GM23338 (cell line): ENCODE results near the gene RMDN3. TPM values are rescaled to one million over a fixed set of nuclear protein-coding genes. Genes with fewer than 3 reads are reported as not detected.

ENCODE experiments used
- ATAC-seq: fragments of 200-7000 bp; cut with Tn5 transposase; 3 replicates; pipeline ENCODE4 v1.9.1; 2020
- DNase-seq: peaks from one replicate; pipeline ENCODE4 v3.0.0-alpha.2; 2015; ENCODE audit warnings: low spot score
- H2AFZ ChIP-seq: fragments of 200-600 bp; sonication (generic); 2 replicates; pipeline ENCODE4 v1.8.0; 2016; ENCODE audit warnings: antibody characterized with exemption, mild to moderate bottlenecking, moderate library complexity
- H3F3A ChIP-seq: fragments of 200-600 bp; sonication (generic); replicated peaks from 2 replicates; pipeline ENCODE4 v1.8.0; 2017; ENCODE audit warnings: antibody characterized with exemption, mixed run types, low read depth
- H3K27ac ChIP-seq: fragments of 200-600 bp; sonication (generic); 2 replicates; pipeline ENCODE4 v1.6.1; 2016; ENCODE audit warnings: low read depth
- H3K27me3 ChIP-seq: fragments of 200-600 bp; sonication (generic); 2 replicates; pipeline ENCODE4 v1.8.0; 2016; ENCODE audit warnings: mild to moderate bottlenecking, mixed run types, moderate library complexity; ENCODE audit not compliant: insufficient read depth
- H3K36me3 ChIP-seq: fragments of 200-600 bp; sonication (generic); 2 replicates; pipeline ENCODE4 v1.8.0; 2016; ENCODE audit warnings: mild to moderate bottlenecking; ENCODE audit not compliant: insufficient read depth
- H3K4me1 ChIP-seq: fragments of 200-600 bp; sonication (generic); 2 replicates; pipeline ENCODE4 v1.8.0; 2016; ENCODE audit warnings: mild to moderate bottlenecking, moderate library complexity; ENCODE audit not compliant: insufficient read depth
- H3K4me2 ChIP-seq: fragments of 200-600 bp; sonication (generic); 2 replicates; pipeline ENCODE4 v1.7.1; 2017; ENCODE audit warnings: mixed run types
- H3K4me3 ChIP-seq: fragments of 200-600 bp; sonication (generic); 2 replicates; pipeline ENCODE4 v1.6.1; 2016; ENCODE audit warnings: mixed run types
- H3K79me2 ChIP-seq: fragments of 200-600 bp; sonication (generic); replicated peaks from 2 replicates; pipeline ENCODE4 v1.8.0; 2017; ENCODE audit warnings: mild to moderate bottlenecking; ENCODE audit not compliant: insufficient read depth
- H3K9me2 ChIP-seq: fragments of 200-600 bp; sonication (generic); 2 replicates; pipeline ENCODE4 v1.8.0; 2017; ENCODE audit not compliant: insufficient read depth
- H4K20me1 ChIP-seq: fragments of 200-600 bp; sonication (generic); replicated peaks from 2 replicates; pipeline ENCODE4 v1.8.0; 2017; ENCODE audit warnings: mild to moderate bottlenecking; ENCODE audit not compliant: insufficient read depth
- H3K27ac Mint-ChIP-seq: 2 replicates; pipeline ENCODE4 v1.8.0; 2020; ENCODE audit warnings: inconsistent platforms, mild to moderate bottlenecking, moderate library complexity, mixed read lengths
- H3K27me3 Mint-ChIP-seq: 3 replicates; pipeline ENCODE4 v1.8.0; 2022; ENCODE audit warnings: low read depth, mild to moderate bottlenecking, moderate library complexity, mixed read lengths, inconsistent platforms; ENCODE audit not compliant: insufficient read depth, poor library complexity
- H3K36me3 Mint-ChIP-seq: 3 replicates; pipeline ENCODE4 v1.8.0; 2021; ENCODE audit warnings: low read depth, mild to moderate bottlenecking, inconsistent platforms, moderate library complexity, mixed read lengths
- H3K4me1 Mint-ChIP-seq: 3 replicates; pipeline ENCODE4 v1.8.0; 2020; ENCODE audit warnings: mild to moderate bottlenecking, inconsistent platforms, mixed read lengths
- H3K4me3 Mint-ChIP-seq: 3 replicates; pipeline ENCODE4 v1.8.0; 2021; ENCODE audit warnings: moderate library complexity, mild to moderate bottlenecking, inconsistent platforms, mixed read lengths
- H3K9me3 Mint-ChIP-seq: 3 replicates; pipeline ENCODE4 v1.8.0; 2020; ENCODE audit warnings: moderate library complexity, mild to moderate bottlenecking, inconsistent platforms, mixed read lengths
- CREB1 ChIP-seq: fragments of 250-450 bp; sonication (Bioruptor Pico); IDR thresholded peaks from 2 replicates; pipeline ENCODE4 v1.5.0; 2020; ENCODE audit warnings: low read depth, mild to moderate bottlenecking, moderate library complexity
- EZH2 ChIP-seq: fragments of 200-600 bp; sonication (generic); IDR thresholded peaks from one replicate; pipeline ENCODE4 v1.8.0; 2017; ENCODE audit warnings: antibody characterized with exemption, mild to moderate bottlenecking, low read depth; ENCODE audit not compliant: unreplicated experiment
- EZH2phosphoT487 ChIP-seq: fragments of 200-600 bp; sonication (generic); IDR thresholded peaks from one replicate; pipeline ENCODE4 v1.8.1; 2018; ENCODE audit warnings: antibody characterized with exemption; ENCODE audit not compliant: unreplicated experiment
- JUNB ChIP-seq: IDR thresholded peaks from one replicate; pipeline ENCODE4 v1.6.1; 2016; ENCODE audit warnings: antibody characterized with exemption; ENCODE audit not compliant: unreplicated experiment
- NANOG ChIP-seq: IDR thresholded peaks from 2 replicates; pipeline ENCODE4 v1.6.1; 2016; ENCODE audit warnings: antibody characterized with exemption, borderline replicate concordance
- POLR2AphosphoS5 ChIP-seq: IDR thresholded peaks from 2 replicates; pipeline ENCODE4 v1.6.1; 2016; ENCODE audit warnings: antibody characterized with exemption, low read depth
- STAT1 ChIP-seq: IDR thresholded peaks from one replicate; pipeline ENCODE4 v1.6.1; 2016; ENCODE audit warnings: antibody characterized with exemption; ENCODE audit not compliant: unreplicated experiment
- ZNF114 ChIP-seq: fragments of 250-450 bp; sonication (Bioruptor Pico); IDR thresholded peaks from 2 replicates; pipeline ENCODE4 v1.5.0; 2020; ENCODE audit warnings: mild to moderate bottlenecking, moderate library complexity
- ZNF331 ChIP-seq: fragments of 250-450 bp; sonication (Bioruptor Pico); IDR thresholded peaks from 2 replicates; pipeline ENCODE4 v1.5.0; 2020; ENCODE audit warnings: low read depth, mild to moderate bottlenecking, moderate library complexity
- polyA plus RNA-seq: library from polyadenylated mRNA; unstranded; fragments of >200 nt; fragmentation: Nextera tagmentation; extraction: Ambion mirVana; gene quantifications from 2 replicates; pipeline ENCODE4 v1.2.1, GENCODE V29; 2016
- total RNA-seq: library from RNA; depleted of rRNA; stranded (reverse); fragments of >200 nt; shearing (Covaris generic); gene quantifications from 2 replicates; pipeline ENCODE4 v1.2.3, GENCODE V29; 2014
- TF ChIP-seq, protein P1 (sequence below), 2 experiments: fragments of 200-600 bp in 1 of 2; sonication (generic) in 1 of 2; conservative IDR thresholded peaks; 2 replicates each; pipeline versions ENCODE4 v1.5.1 to v1.6.1; 2016 to 2017; ENCODE audit warnings: antibody characterized with exemption in 2 of 2, low read depth in 2 of 2, mild to moderate bottlenecking in 2 of 2, moderate library complexity in 1 of 2
- TF ChIP-seq, protein P2 (sequence below): IDR thresholded peaks from one replicate; pipeline ENCODE4 v1.6.1; 2018; ENCODE audit warnings: antibody characterized with exemption; ENCODE audit not compliant: unreplicated experiment
- TF ChIP-seq, protein P3 (sequence below): IDR thresholded peaks from 2 replicates; pipeline ENCODE4 v1.6.1; 2016; ENCODE audit warnings: antibody characterized with exemption
- TF ChIP-seq, protein P4 (sequence below): fragments of 250-450 bp; sonication (Bioruptor Pico); IDR thresholded peaks from 2 replicates; pipeline ENCODE4 v1.5.0; 2020; ENCODE audit warnings: mild to moderate bottlenecking, moderate library complexity

RMDN3 gene
- total and polyA plus RNA-seq, 2 experiments from 2014 or later: 15.6 to 17.0 TPM

DNA sequence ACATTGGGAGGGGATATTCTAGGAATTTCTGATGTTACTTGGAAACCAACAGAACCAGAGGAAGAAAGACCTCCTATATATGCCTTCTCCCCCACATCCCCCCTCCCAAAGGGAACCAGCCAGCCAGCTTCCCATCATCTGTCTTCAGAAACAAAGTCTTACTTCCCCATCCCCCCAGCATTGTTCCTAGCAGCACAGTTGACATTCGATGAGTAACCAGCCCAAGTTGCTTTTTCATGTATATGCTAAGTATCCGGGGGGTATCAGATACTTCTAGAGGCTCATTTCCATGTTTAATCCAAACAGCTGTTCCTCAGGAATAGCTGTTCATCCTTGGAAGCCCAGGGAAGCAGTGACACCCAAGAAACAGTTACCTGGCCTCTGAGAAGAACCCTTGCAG lies 16.0 kb downstream of the RMDN3 start:
- Mint-ChIP-seq H3K9me3 (no peaks in the 10 kb centered on the region), H3K4me3 (peak overlapping the region; percentile 53; the same call in 2 of the 3 replicates), H3K27ac (peak overlapping the region; percentile 90), H3K36me3 (peaks cover 66% of the 10 kb centered on the region), H3K4me1 (peaks cover 35% of the 10 kb centered on the region), H3K27me3 (peaks cover 9% of the 10 kb centered on the region)
- Histone ChIP-seq H2AFZ (no peak overlapping the region), H3K4me2 (peak overlapping the region; percentile 56), H3K4me1 (peaks cover 27% of the 10 kb centered on the region), H3K27me3 (no peaks in the 10 kb centered on the region), H3K9me2 (no peaks in the 10 kb centered on the region), H3K4me3 (no peak overlapping the region), H3K36me3 (peaks cover 30% of the 10 kb centered on the region), H3F3A (0 out of 2 replicates have a peak, but pooled peaks cover 9% of the 10 kb centered on the region), H4K20me1 (peaks cover 10% of the 10 kb centered on the region; the same call in 1 of the 2 replicates), H3K27ac (peak overlapping the region; percentile 69), H3K79me2 (no peaks in the 10 kb centered on the region)
- peak; percentile 83 for ATAC-seq
- DNase-seq: peak; percentile 80
- TF ChIP-seq STAT1 (no peak), EZH2 (no peak), EZH2phosphoT487 (no peak), ZNF114 (CRISPR knock-in tag) (no peak), CREB1 (CRISPR knock-in tag) (no peak), ZNF331 (CRISPR knock-in tag) (no peak), POLR2AphosphoS5 (no peak), NANOG (no peak), JUNB (no peak)
- TF ChIP-seq, protein P1, sequence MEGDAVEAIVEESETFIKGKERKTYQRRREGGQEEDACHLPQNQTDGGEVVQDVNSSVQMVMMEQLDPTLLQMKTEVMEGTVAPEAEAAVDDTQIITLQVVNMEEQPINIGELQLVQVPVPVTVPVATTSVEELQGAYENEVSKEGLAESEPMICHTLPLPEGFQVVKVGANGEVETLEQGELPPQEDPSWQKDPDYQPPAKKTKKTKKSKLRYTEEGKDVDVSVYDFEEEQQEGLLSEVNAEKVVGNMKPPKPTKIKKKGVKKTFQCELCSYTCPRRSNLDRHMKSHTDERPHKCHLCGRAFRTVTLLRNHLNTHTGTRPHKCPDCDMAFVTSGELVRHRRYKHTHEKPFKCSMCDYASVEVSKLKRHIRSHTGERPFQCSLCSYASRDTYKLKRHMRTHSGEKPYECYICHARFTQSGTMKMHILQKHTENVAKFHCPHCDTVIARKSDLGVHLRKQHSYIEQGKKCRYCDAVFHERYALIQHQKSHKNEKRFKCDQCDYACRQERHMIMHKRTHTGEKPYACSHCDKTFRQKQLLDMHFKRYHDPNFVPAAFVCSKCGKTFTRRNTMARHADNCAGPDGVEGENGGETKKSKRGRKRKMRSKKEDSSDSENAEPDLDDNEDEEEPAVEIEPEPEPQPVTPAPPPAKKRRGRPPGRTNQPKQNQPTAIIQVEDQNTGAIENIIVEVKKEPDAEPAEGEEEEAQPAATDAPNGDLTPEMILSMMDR (conservative IDR thresholded peaks at IDR 0.05; ENCODE audit: low read depth in 2 of 2): no peak
- TF ChIP-seq, protein P2, sequence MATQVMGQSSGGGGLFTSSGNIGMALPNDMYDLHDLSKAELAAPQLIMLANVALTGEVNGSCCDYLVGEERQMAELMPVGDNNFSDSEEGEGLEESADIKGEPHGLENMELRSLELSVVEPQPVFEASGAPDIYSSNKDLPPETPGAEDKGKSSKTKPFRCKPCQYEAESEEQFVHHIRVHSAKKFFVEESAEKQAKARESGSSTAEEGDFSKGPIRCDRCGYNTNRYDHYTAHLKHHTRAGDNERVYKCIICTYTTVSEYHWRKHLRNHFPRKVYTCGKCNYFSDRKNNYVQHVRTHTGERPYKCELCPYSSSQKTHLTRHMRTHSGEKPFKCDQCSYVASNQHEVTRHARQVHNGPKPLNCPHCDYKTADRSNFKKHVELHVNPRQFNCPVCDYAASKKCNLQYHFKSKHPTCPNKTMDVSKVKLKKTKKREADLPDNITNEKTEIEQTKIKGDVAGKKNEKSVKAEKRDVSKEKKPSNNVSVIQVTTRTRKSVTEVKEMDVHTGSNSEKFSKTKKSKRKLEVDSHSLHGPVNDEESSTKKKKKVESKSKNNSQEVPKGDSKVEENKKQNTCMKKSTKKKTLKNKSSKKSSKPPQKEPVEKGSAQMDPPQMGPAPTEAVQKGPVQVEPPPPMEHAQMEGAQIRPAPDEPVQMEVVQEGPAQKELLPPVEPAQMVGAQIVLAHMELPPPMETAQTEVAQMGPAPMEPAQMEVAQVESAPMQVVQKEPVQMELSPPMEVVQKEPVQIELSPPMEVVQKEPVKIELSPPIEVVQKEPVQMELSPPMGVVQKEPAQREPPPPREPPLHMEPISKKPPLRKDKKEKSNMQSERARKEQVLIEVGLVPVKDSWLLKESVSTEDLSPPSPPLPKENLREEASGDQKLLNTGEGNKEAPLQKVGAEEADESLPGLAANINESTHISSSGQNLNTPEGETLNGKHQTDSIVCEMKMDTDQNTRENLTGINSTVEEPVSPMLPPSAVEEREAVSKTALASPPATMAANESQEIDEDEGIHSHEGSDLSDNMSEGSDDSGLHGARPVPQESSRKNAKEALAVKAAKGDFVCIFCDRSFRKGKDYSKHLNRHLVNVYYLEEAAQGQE: no peak
- TF ChIP-seq, protein P3, sequence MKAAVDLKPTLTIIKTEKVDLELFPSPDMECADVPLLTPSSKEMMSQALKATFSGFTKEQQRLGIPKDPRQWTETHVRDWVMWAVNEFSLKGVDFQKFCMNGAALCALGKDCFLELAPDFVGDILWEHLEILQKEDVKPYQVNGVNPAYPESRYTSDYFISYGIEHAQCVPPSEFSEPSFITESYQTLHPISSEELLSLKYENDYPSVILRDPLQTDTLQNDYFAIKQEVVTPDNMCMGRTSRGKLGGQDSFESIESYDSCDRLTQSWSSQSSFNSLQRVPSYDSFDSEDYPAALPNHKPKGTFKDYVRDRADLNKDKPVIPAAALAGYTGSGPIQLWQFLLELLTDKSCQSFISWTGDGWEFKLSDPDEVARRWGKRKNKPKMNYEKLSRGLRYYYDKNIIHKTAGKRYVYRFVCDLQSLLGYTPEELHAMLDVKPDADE: no peak
- TF ChIP-seq, protein P4, sequence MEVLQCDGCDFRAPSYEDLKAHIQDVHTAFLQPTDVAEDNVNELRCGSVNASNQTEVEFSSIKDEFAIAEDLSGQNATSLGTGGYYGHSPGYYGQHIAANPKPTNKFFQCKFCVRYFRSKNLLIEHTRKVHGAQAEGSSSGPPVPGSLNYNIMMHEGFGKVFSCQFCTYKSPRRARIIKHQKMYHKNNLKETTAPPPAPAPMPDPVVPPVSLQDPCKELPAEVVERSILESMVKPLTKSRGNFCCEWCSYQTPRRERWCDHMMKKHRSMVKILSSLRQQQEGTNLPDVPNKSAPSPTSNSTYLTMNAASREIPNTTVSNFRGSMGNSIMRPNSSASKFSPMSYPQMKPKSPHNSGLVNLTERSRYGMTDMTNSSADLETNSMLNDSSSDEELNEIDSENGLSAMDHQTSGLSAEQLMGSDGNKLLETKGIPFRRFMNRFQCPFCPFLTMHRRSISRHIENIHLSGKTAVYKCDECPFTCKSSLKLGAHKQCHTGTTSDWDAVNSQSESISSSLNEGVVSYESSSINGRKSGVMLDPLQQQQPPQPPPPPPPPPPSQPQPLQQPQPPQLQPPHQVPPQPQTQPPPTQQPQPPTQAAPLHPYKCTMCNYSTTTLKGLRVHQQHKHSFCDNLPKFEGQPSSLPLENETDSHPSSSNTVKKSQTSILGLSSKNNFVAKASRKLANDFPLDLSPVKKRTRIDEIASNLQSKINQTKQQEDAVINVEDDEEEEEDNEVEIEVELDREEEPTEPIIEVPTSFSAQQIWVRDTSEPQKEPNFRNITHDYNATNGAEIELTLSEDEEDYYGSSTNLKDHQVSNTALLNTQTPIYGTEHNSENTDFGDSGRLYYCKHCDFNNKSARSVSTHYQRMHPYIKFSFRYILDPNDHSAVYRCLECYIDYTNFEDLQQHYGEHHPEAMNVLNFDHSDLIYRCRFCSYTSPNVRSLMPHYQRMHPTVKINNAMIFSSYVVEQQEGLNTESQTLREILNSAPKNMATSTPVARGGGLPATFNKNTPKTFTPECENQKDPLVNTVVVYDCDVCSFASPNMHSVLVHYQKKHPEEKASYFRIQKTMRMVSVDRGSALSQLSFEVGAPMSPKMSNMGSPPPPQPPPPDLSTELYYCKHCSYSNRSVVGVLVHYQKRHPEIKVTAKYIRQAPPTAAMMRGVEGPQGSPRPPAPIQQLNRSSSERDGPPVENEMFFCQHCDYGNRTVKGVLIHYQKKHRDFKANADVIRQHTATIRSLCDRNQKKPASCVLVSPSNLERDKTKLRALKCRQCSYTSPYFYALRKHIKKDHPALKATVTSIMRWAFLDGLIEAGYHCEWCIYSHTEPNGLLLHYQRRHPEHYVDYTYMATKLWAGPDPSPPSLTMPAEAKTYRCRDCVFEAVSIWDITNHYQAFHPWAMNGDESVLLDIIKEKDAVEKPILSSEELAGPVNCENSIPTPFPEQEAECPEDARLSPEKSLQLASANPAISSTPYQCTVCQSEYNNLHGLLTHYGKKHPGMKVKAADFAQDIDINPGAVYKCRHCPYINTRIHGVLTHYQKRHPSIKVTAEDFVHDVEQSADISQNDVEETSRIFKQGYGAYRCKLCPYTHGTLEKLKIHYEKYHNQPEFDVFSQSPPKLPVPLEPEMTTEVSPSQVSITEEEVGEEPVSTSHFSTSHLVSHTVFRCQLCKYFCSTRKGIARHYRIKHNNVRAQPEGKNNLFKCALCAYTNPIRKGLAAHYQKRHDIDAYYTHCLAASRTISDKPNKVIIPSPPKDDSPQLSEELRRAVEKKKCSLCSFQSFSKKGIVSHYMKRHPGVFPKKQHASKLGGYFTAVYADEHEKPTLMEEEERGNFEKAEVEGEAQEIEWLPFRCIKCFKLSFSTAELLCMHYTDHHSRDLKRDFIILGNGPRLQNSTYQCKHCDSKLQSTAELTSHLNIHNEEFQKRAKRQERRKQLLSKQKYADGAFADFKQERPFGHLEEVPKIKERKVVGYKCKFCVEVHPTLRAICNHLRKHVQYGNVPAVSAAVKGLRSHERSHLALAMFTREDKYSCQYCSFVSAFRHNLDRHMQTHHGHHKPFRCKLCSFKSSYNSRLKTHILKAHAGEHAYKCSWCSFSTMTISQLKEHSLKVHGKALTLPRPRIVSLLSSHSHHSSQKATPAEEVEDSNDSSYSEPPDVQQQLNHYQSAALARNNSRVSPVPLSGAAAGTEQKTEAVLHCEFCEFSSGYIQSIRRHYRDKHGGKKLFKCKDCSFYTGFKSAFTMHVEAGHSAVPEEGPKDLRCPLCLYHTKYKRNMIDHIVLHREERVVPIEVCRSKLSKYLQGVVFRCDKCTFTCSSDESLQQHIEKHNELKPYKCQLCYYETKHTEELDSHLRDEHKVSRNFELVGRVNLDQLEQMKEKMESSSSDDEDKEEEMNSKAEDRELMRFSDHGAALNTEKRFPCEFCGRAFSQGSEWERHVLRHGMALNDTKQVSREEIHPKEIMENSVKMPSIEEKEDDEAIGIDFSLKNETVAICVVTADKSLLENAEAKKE (CRISPR knock-in tag): no peak
